ENCODE results near the gene FHIT.

DNA sequence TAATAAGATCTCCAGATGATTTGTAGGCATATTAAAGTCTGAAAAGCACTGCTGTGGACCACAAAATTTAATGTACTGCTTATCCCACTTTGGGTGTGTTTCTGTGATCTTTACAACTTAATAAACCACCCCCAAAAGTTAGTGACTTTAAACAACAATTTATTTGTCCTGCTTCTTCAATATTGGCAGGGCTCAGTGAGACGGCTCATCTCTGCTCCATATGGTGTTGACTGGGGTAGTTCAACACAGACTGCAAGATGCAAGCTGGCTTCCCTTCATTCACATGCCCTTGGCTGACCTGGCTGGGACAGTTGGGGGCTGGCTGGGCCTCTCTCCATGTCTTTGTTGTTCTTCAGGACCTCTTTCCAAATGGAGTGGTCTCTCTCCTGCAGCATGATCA is 337.8 kb downstream of the FHIT start:
- no peak for TF ChIP-seq EZH2phosphoT487 (IDR thresholded peaks at IDR 0.05; ENCODE audit: low read depth)
- TF ChIP-seq, protein P1, sequence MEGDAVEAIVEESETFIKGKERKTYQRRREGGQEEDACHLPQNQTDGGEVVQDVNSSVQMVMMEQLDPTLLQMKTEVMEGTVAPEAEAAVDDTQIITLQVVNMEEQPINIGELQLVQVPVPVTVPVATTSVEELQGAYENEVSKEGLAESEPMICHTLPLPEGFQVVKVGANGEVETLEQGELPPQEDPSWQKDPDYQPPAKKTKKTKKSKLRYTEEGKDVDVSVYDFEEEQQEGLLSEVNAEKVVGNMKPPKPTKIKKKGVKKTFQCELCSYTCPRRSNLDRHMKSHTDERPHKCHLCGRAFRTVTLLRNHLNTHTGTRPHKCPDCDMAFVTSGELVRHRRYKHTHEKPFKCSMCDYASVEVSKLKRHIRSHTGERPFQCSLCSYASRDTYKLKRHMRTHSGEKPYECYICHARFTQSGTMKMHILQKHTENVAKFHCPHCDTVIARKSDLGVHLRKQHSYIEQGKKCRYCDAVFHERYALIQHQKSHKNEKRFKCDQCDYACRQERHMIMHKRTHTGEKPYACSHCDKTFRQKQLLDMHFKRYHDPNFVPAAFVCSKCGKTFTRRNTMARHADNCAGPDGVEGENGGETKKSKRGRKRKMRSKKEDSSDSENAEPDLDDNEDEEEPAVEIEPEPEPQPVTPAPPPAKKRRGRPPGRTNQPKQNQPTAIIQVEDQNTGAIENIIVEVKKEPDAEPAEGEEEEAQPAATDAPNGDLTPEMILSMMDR (IDR thresholded peaks at IDR 0.05; ENCODE audit: low read depth, low read length) = no peak
